IMR-90 (cell line): ENCODE results near the gene CIC. TPM values are rescaled to one million over a fixed set of nuclear protein-coding genes. Genes with fewer than 3 reads are reported as not detected.

Source experiments
- ATAC-seq: fragments of 200-7000 bp; cut with Tn5 transposase; 2 replicates; pipeline ENCODE4 v1.9.1; 2020; ENCODE audit warnings: low read depth, mild to moderate bottlenecking, moderate library complexity
- BruUV-seq: library from RNA; stranded (reverse); fragments of 400-500 nt; replicated peaks from 2 replicates; lab custom pipeline; 2021; lab: Mats Ljungman, UMichigan
- CTCF ChIA-PET: fragments of 300-600 bp; formaldehyde crosslinking; extraction: SDS; loops from one replicate; lab custom pipeline; 2021; ENCODE audit warnings: antibody characterized with exemption; lab: Yijun Ruan, JAX
- POLR2A ChIA-PET: fragments of 300-600 bp; sonication (Branson Sonifier 250); formaldehyde crosslinking; loops from one replicate; lab custom pipeline; 2022; ENCODE audit warnings: antibody characterized with exemption; ENCODE audit not compliant: unreplicated experiment; lab: Charles Lee
- DNase-seq: peaks from one replicate; pipeline ENCODE4 v3.0.0; 2013
- H2AFZ ChIP-seq: replicated peaks from 2 replicates; pipeline ENCODE3; 2013; ENCODE audit warnings: low read length, mild to moderate bottlenecking; ENCODE audit not compliant: poor library complexity
- H2AK5ac ChIP-seq: 2 replicates; pipeline ENCODE4 v1.6.1; 2013; ENCODE audit warnings: low read depth, low read length, inconsistent platforms
- H2AK9ac ChIP-seq: replicated peaks from 2 replicates; pipeline ENCODE3; 2013; ENCODE audit warnings: mild to moderate bottlenecking, low read depth, low read length, moderate library complexity; ENCODE audit not compliant: poor library complexity
- H2BK120ac ChIP-seq: 2 replicates; pipeline ENCODE4 v1.6.1; 2013; ENCODE audit warnings: low read depth, low read length, inconsistent platforms
- H2BK15ac ChIP-seq: 3 replicates; pipeline ENCODE4 v1.6.1; 2013; ENCODE audit warnings: low read depth, low read length, inconsistent platforms
- H2BK20ac ChIP-seq: 2 replicates; pipeline ENCODE4 v1.6.1; 2013; ENCODE audit warnings: low read depth, mild to moderate bottlenecking, inconsistent platforms, low read length, moderate library complexity
- H2BK5ac ChIP-seq: 2 replicates; pipeline ENCODE4 v1.6.1; 2013; ENCODE audit warnings: mild to moderate bottlenecking, low read depth, low read length, inconsistent platforms; ENCODE audit not compliant: poor library complexity, severe bottlenecking
- H3K14ac ChIP-seq: replicated peaks from 2 replicates; pipeline ENCODE4 v1.6.1; 2013; ENCODE audit warnings: low read depth, low read length, inconsistent platforms
- H3K18ac ChIP-seq: 2 replicates; pipeline ENCODE4 v1.6.1; 2013; ENCODE audit warnings: low read depth, low read length, control low read depth
- H3K23ac ChIP-seq: 2 replicates; pipeline ENCODE4 v1.6.1; 2013; ENCODE audit warnings: low read depth, low read length, inconsistent platforms
- H3K27ac ChIP-seq: 2 replicates; pipeline ENCODE4 v1.5.1; 2013; ENCODE audit warnings: mild to moderate bottlenecking, control low read depth, low read length; ENCODE audit not compliant: insufficient read depth
- H3K27me3 ChIP-seq: 2 replicates; pipeline ENCODE4 v1.6.1; 2013; ENCODE audit warnings: low read length; ENCODE audit not compliant: control insufficient read depth, insufficient read depth
- H3K36me3 ChIP-seq: 2 replicates; pipeline ENCODE4 v1.6.1; 2013; ENCODE audit warnings: low read length, mixed read lengths; ENCODE audit not compliant: control insufficient read depth, insufficient read depth
- H3K4ac ChIP-seq: 2 replicates; pipeline ENCODE4 v1.6.1; 2013; ENCODE audit warnings: low read depth, low read length, inconsistent platforms
- H3K4me1 ChIP-seq: 2 replicates; pipeline ENCODE4 v1.6.1; 2013; ENCODE audit warnings: low read length, mixed read lengths; ENCODE audit not compliant: control insufficient read depth, insufficient read depth
- H3K4me2 ChIP-seq: 2 replicates; pipeline ENCODE4 v1.6.1; 2013; ENCODE audit warnings: low read depth, mild to moderate bottlenecking, control low read depth, low read length, moderate library complexity
- H3K4me3 ChIP-seq: 2 replicates; pipeline ENCODE4 v1.5.1; 2013; ENCODE audit warnings: low read depth, mild to moderate bottlenecking, control low read depth, low read length, moderate library complexity; ENCODE audit not compliant: insufficient read depth
- H3K56ac ChIP-seq: 2 replicates; pipeline ENCODE4 v1.6.1; 2013; ENCODE audit warnings: low read length, inconsistent platforms; ENCODE audit not compliant: insufficient read depth; ENCODE audit errors: extremely low read depth
- H3K79me1 ChIP-seq, 2 experiments: 2 replicates each; pipeline ENCODE4 v1.6.1; 2013; ENCODE audit warnings: low read length in 2 of 2, inconsistent platforms in 1 of 2, low read depth in 1 of 2
- H3K9ac ChIP-seq: 2 replicates; pipeline ENCODE4 v1.6.1; 2013; ENCODE audit warnings: low read depth, low read length, control low read depth
- H3K9me1 ChIP-seq: 2 replicates; pipeline ENCODE4 v1.6.1; 2013; ENCODE audit warnings: low read length, inconsistent platforms; ENCODE audit not compliant: insufficient read depth
- H3K9me3 ChIP-seq: 2 replicates; pipeline ENCODE4 v1.6.1; 2013; ENCODE audit warnings: low read length; ENCODE audit not compliant: control insufficient read depth, insufficient read depth
- H4K20me1 ChIP-seq: 2 replicates; pipeline ENCODE4 v1.6.1; 2013; ENCODE audit warnings: low read length, inconsistent platforms; ENCODE audit not compliant: insufficient read depth
- H4K5ac ChIP-seq: 2 replicates; pipeline ENCODE4 v1.6.1; 2013; ENCODE audit warnings: mild to moderate bottlenecking, low read depth, low read length, control low read depth
- H4K8ac ChIP-seq, 2 experiments: 2 replicates each; pipeline ENCODE4 v1.6.1; 2013; ENCODE audit warnings: low read depth in 2 of 2, low read length in 2 of 2, control low read depth in 1 of 2, inconsistent platforms in 1 of 2
- H4K91ac ChIP-seq: 2 replicates; pipeline ENCODE4 v1.6.1; 2013; ENCODE audit warnings: low read depth, low read length, inconsistent platforms; ENCODE audit not compliant: insufficient read depth
- CEBPB ChIP-seq: IDR thresholded peaks from 2 replicates; pipeline ENCODE4 v1.6.1; 2012; ENCODE audit warnings: low read depth, low read length, improper control_type of control experiment
- CTCF ChIP-seq: conservative IDR thresholded peaks from 2 replicates; pipeline ENCODE4 v1.5.1; 2012; ENCODE audit warnings: mild to moderate bottlenecking, low read depth, low read length, improper control_type of control experiment
- NFE2L2 ChIP-seq: fragments of 150-350 bp; IDR thresholded peaks from 2 replicates; pipeline ENCODE4 v1.6.1; 2016; ENCODE audit warnings: low read depth, mild to moderate bottlenecking, low read length
- RCOR1 ChIP-seq: IDR thresholded peaks from 2 replicates; pipeline ENCODE4 v1.6.1; 2012; ENCODE audit warnings: mild to moderate bottlenecking, low read length, improper control_type of control experiment; ENCODE audit not compliant: insufficient replicate concordance
- RFX5 ChIP-seq: IDR thresholded peaks from 2 replicates; pipeline ENCODE4 v1.8.0; 2012; ENCODE audit warnings: low read depth, mild to moderate bottlenecking, low read length, moderate library complexity
- USF2 ChIP-seq: fragments of 150-350 bp; IDR thresholded peaks from 2 replicates; pipeline ENCODE4 v1.6.1; 2017; ENCODE audit warnings: mild to moderate bottlenecking, antibody characterized with exemption, low read length, low read depth
- WGBS, 2 experiments: methylation state at CpG; one replicate each; pipeline versions ENCODE4 v1.1.5 to v1.1.7; 2013; ENCODE audit warnings: missing lambda C conversion rate in 2 of 2; ENCODE audit not compliant: insufficient read length in 1 of 2; ENCODE audit errors: extremely low coverage in 2 of 2; 5-methylcytosine and 5-hydroxymethylcytosine counted together
- dilution Hi-C: fragments of 300-500 bp; cut with HindIII; formaldehyde crosslinking; loops from one replicate; pipeline ENCODE4 v1.14.3; 2018; ENCODE audit warnings: low sequenced_read_pairs; ENCODE audit not compliant: unreplicated experiment
- in situ Hi-C: fragments of 300-500 bp; cut with MboI; formaldehyde crosslinking; loops from 3 replicates; pipeline ENCODE4 v1.14.3; 2019; ENCODE audit warnings: low sequenced_read_pairs, inconsistent platforms, mixed read lengths
- intact Hi-C: fragments of 100-400 bp; cut with micrococcal nuclease; formaldehyde crosslinking; loops from 2 replicates; pipeline ENCODE4 v1.10.0; 2022
- polyA plus RNA-seq, 3 experiments: library from polyadenylated mRNA; depleted of rRNA; stranded (reverse); fragments of >200 nt; gene quantifications; 2 replicates each; pipeline ENCODE4 v1.2.3, GENCODE V29; 2012; ENCODE audit warnings: low replicate concordance in 1 of 3
- total RNA-seq: library from RNA; depleted of rRNA; stranded (reverse); fragments of >200 nt; gene quantifications from 2 replicates; pipeline ENCODE4 v1.2.3, GENCODE V29; 2012

Gene CIC
- total and polyA plus RNA-seq, 2 of the 4 experiments (the other 2 are of a cell fraction): 1.8 to 23.2 TPM

DNA sequence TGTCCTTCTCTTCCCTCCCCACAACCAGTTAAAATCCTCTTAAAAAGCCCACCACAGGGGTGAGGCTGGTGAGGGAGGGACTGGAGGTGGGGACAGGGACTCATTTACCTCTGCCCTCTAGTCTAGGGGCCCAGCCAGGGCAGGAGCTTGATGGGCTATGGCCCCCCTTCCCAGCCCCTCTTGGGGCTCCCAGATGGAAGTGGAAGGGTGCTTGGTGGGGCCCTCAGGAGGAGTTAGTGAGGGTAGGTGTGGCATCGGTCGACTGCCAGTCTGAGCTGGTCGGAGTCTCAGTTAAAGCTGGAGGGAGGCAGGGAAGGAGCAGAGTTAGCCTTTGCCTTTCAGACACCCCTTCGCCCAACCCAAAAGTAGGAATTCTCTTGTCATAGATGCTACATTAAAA lies 38.5 kb upstream of the CIC start:
- Histone ChIP-seq H2BK5ac (no peak overlapping the region), H3K18ac (no peak overlapping the region), H3K79me1 (peaks cover 38 to 82% of the 10 kb centered on the region in 2 experiments), H3K14ac (no peak overlapping the region), H3K9me3 (no peaks in the 10 kb centered on the region), H2AK9ac (no peak overlapping the region), H2AFZ (no peak overlapping the region), H3K23ac (no peak overlapping the region), H4K5ac (no peak overlapping the region), H3K36me3 (peaks cover 79% of the 10 kb centered on the region), H2BK120ac (no peak overlapping the region), H2AK5ac (no peak overlapping the region), H3K56ac (no peak overlapping the region), H3K27me3 (no peaks in the 10 kb centered on the region), H4K8ac (no peak overlapping the region), H4K20me1 (peaks cover 86% of the 10 kb centered on the region), H2BK15ac (no peak overlapping the region), H3K4me1 (no peaks in the 10 kb centered on the region), H2BK20ac (no peak overlapping the region), H3K27ac (no peak overlapping the region), H4K91ac (no peak overlapping the region), H3K9me1 (peaks cover 14% of the 10 kb centered on the region; the same call in 1 of the 2 replicates), H3K4ac (no peak overlapping the region), H3K4me3 (no peak overlapping the region), H3K9ac (no peak overlapping the region), H3K4me2 (no peak overlapping the region)
- in situ Hi-C loops (no loop called here), dilution Hi-C loops (no loop called here), intact Hi-C loops (no loop called here)
- ChIA-PET POLR2A (no interaction called here), CTCF (no interaction called here)
- WGBS, 2 experiments: no CpG with 5 or more reads among the region's 4 CpGs
- TF ChIP-seq CTCF (no peak), NFE2L2 (no peak), RCOR1 (no peak), USF2 (no peak), RFX5 (no peak), CEBPB (no peak)
- no peak for DNase-seq
- no TSS peak for BruUV-seq
- ATAC-seq: no peak
